H1 (cell line): Measurements from ENCODE around the gene SREK1IP1.

ENCODE experiments used
- CHD1 ChIP-seq: IDR thresholded peaks from 2 replicates; pipeline ENCODE4 v1.6.1; 2012; ENCODE audit warnings: low read depth, low read length, improper control_type of control experiment
- EZH2 ChIP-seq: fragments of 200-600 bp; sonication (generic); IDR thresholded peaks from 2 replicates; pipeline ENCODE4 v1.7.1; 2012; ENCODE audit warnings: low read depth, mild to moderate bottlenecking, moderate library complexity, low read length, inconsistent platforms; ENCODE audit not compliant: severe bottlenecking
- PHF8 ChIP-seq: fragments of 200-600 bp; sonication (generic); conservative IDR thresholded peaks from 2 replicates; pipeline ENCODE4 v1.7.1; 2012; ENCODE audit warnings: low read depth, mild to moderate bottlenecking, inconsistent platforms, low read length, moderate library complexity
- POLR2AphosphoS5 ChIP-seq: IDR thresholded peaks from 2 replicates; pipeline ENCODE4 v1.6.1; 2011; ENCODE audit warnings: low read depth, low read length
- RXRA ChIP-seq: IDR thresholded peaks from 2 replicates; pipeline ENCODE4 v1.6.1; 2011; ENCODE audit warnings: low read depth, mild to moderate bottlenecking, low read length, moderate library complexity; ENCODE audit not compliant: insufficient read depth
- YY1 ChIP-seq: IDR thresholded peaks from 2 replicates; pipeline ENCODE4 v1.6.1; 2011; ENCODE audit warnings: low read depth, mild to moderate bottlenecking, low read length
- TF ChIP-seq, protein P1 (sequence below), 3 experiments: IDR thresholded peaks; 1 replicate in 2 of 3; 2 replicates in 1 of 3; pipeline versions ENCODE4 v1.5.1 to v1.6.1; 2011; ENCODE audit warnings: low read length in 3 of 3, mild to moderate bottlenecking in 3 of 3, inconsistent platforms in 2 of 3, low read depth in 1 of 3, moderate library complexity in 1 of 3; ENCODE audit not compliant: insufficient read depth in 1 of 3; ENCODE audit errors: control extremely low read depth in 1 of 3
- TF ChIP-seq, protein P2 (sequence below): IDR thresholded peaks from 2 replicates; pipeline ENCODE4 v1.6.1; 2011; ENCODE audit warnings: low read length, improper control_type of control experiment

DNA sequence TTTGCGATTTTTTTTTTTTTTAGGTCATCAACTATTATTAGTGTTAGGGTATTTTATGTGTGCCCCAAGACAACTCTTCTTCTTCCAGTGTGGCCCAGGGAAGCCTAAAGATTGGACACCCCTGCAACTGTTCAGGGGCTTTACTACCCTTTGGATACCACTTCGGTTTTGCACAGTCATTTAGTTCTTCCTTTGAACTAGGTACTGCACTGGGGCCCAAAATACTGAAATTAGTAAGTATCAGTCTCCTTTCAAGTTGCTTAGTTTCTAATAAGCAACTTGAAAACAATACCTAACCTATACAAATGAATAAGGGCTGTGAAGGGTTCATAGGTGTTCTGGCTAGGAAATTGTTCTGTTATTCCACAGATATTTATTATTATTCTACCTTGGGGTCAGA is 45.6 kb upstream of the SREK1IP1 start:
- TF ChIP-seq CHD1 (no peak), PHF8 (no peak), EZH2 (no peak), RXRA (no peak), YY1 (no peak), POLR2AphosphoS5 (no peak)
- TF ChIP-seq, protein P1, sequence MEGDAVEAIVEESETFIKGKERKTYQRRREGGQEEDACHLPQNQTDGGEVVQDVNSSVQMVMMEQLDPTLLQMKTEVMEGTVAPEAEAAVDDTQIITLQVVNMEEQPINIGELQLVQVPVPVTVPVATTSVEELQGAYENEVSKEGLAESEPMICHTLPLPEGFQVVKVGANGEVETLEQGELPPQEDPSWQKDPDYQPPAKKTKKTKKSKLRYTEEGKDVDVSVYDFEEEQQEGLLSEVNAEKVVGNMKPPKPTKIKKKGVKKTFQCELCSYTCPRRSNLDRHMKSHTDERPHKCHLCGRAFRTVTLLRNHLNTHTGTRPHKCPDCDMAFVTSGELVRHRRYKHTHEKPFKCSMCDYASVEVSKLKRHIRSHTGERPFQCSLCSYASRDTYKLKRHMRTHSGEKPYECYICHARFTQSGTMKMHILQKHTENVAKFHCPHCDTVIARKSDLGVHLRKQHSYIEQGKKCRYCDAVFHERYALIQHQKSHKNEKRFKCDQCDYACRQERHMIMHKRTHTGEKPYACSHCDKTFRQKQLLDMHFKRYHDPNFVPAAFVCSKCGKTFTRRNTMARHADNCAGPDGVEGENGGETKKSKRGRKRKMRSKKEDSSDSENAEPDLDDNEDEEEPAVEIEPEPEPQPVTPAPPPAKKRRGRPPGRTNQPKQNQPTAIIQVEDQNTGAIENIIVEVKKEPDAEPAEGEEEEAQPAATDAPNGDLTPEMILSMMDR (IDR thresholded peaks at IDR 0.05; ENCODE audit: control extremely low read depth in 1 of 3, insufficient read depth in 1 of 3, low read depth in 1 of 3, low read length in 3 of 3), result no peak
- TF ChIP-seq, protein P2, sequence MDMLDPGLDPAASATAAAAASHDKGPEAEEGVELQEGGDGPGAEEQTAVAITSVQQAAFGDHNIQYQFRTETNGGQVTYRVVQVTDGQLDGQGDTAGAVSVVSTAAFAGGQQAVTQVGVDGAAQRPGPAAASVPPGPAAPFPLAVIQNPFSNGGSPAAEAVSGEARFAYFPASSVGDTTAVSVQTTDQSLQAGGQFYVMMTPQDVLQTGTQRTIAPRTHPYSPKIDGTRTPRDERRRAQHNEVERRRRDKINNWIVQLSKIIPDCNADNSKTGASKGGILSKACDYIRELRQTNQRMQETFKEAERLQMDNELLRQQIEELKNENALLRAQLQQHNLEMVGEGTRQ, result no peak
